Loucy (cell line): Measurements from ENCODE around the gene ABCA7.
A peak's percentile ranks its signal among the peaks of the same experiment; 100 is the strongest.

ENCODE experiments used
- H2AFZ ChIP-seq: fragments of 200-600 bp; sonication (generic); 2 replicates; pipeline ENCODE4 v1.6.0; 2016; ENCODE audit warnings: antibody characterized with exemption, mild to moderate bottlenecking, low read length, moderate library complexity
- H3F3A ChIP-seq: fragments of 200-600 bp; 2 replicates; pipeline ENCODE4 v1.6.0; 2016; ENCODE audit warnings: antibody characterized with exemption, low read depth, mild to moderate bottlenecking
- H3K27me3 ChIP-seq: fragments of 200-600 bp; sonication (generic); 2 replicates; pipeline ENCODE4 v1.6.1; 2014; ENCODE audit warnings: low read length, mild to moderate bottlenecking; ENCODE audit not compliant: insufficient read depth, poor library complexity, severe bottlenecking
- H3K36me3 ChIP-seq: fragments of 200-600 bp; sonication (generic); 2 replicates; pipeline ENCODE4 v1.6.1; 2016; ENCODE audit warnings: low read length; ENCODE audit not compliant: insufficient read depth
- H3K4me1 ChIP-seq: fragments of 200-600 bp; sonication (generic); 2 replicates; pipeline ENCODE4 v1.5.1; 2014; ENCODE audit warnings: low read length, mild to moderate bottlenecking; ENCODE audit not compliant: insufficient read depth, poor library complexity, severe bottlenecking
- H3K4me2 ChIP-seq: fragments of 200-600 bp; sonication (generic); 2 replicates; pipeline ENCODE4 v1.6.0; 2014; ENCODE audit warnings: antibody characterized with exemption, low read length, low read depth, mild to moderate bottlenecking; ENCODE audit not compliant: poor library complexity, severe bottlenecking
- H3K4me3 ChIP-seq: fragments of 200-600 bp; sonication (generic); 2 replicates; pipeline ENCODE4 v1.5.1; 2014; ENCODE audit warnings: low read length, mild to moderate bottlenecking, mixed read lengths; ENCODE audit not compliant: poor library complexity, severe bottlenecking
- H3K79me2 ChIP-seq: fragments of 200-600 bp; sonication (generic); 2 replicates; pipeline ENCODE4 v1.6.1; 2014; ENCODE audit warnings: low read length; ENCODE audit not compliant: insufficient read depth
- H3K9ac ChIP-seq: fragments of 200-600 bp; sonication (generic); 2 replicates; pipeline ENCODE4 v1.6.0; 2014; ENCODE audit warnings: mild to moderate bottlenecking, low read depth, low read length, moderate library complexity; ENCODE audit not compliant: poor library complexity, severe bottlenecking
- H3K9me2 ChIP-seq: fragments of 200-600 bp; sonication (generic); replicated peaks from 2 replicates; pipeline ENCODE4 v1.6.1; 2016; ENCODE audit warnings: low read depth, low read length, mixed read lengths
- H3K9me3 ChIP-seq: fragments of 200-600 bp; sonication (generic); 2 replicates; pipeline ENCODE4 v1.6.1; 2014; ENCODE audit warnings: mild to moderate bottlenecking, antibody characterized with exemption, low read length, low read depth; ENCODE audit not compliant: insufficient read depth
- H4K20me1 ChIP-seq: fragments of 200-600 bp; sonication (generic); 2 replicates; pipeline ENCODE4 v1.6.0; 2014; ENCODE audit warnings: antibody characterized with exemption, low read length, mild to moderate bottlenecking; ENCODE audit not compliant: insufficient read depth, poor library complexity, severe bottlenecking
- CTCF ChIP-seq: fragments of 200-600 bp; sonication (generic); conservative IDR thresholded peaks from 2 replicates; pipeline ENCODE4 v1.5.1; 2014; ENCODE audit warnings: mild to moderate bottlenecking, antibody characterized with exemption, low read length
- EZH2phosphoT487 ChIP-seq: fragments of 200-600 bp; IDR thresholded peaks from 2 replicates; pipeline ENCODE4 v1.6.1; 2018; ENCODE audit warnings: antibody characterized with exemption, mild to moderate bottlenecking, moderate library complexity, borderline replicate concordance

Gene ABCA7

GRCh38 chr19:1018932-1019615 is 20.8 kb upstream of the ABCA7 start:
- H3K36me3 ChIP-seq: peaks cover under 1% of the 10 kb centered on the region; the same call in 1 of the 2 replicates
- TF ChIP-seq CTCF (no peak), EZH2phosphoT487 (no peak)
- no peak overlapping the region for H2AFZ ChIP-seq
- peaks cover 26% of the 10 kb centered on the region for H3K4me1 ChIP-seq
- H4K20me1 ChIP-seq: peaks cover 66% of the 10 kb centered on the region
- H3K9ac ChIP-seq: peak overlapping the region; percentile 97
- H3K79me2 ChIP-seq: peaks cover 68% of the 10 kb centered on the region
- no peaks in the 10 kb centered on the region for H3K9me2 ChIP-seq
- H3K4me3 ChIP-seq: peak overlapping the region; percentile 99
- H3K27me3 ChIP-seq: peaks cover 4% of the 10 kb centered on the region
- peaks cover 10% of the 10 kb centered on the region; the same call in 1 of the 2 replicates for H3F3A ChIP-seq
- peak overlapping the region; percentile 97 for H3K4me2 ChIP-seq
- H3K9me3 ChIP-seq: no peaks in the 10 kb centered on the region

GRCh38 chr19:1019616-1019961 is 20.3 kb upstream of the ABCA7 start:
- H2AFZ ChIP-seq: no peak overlapping the region
- H3K9ac ChIP-seq: peak overlapping the region; percentile 97
- no peaks in the 10 kb centered on the region for H3K36me3 ChIP-seq
- peak overlapping the region; percentile 99 for H3K4me3 ChIP-seq
- H3K79me2 ChIP-seq: peaks cover 63% of the 10 kb centered on the region
- H4K20me1 ChIP-seq: peaks cover 61% of the 10 kb centered on the region
- H3K4me2 ChIP-seq: peak overlapping the region; percentile 97
- peaks cover 4% of the 10 kb centered on the region for H3K27me3 ChIP-seq
- H3K4me1 ChIP-seq: peaks cover 26% of the 10 kb centered on the region
- no peaks in the 10 kb centered on the region for H3K9me2 ChIP-seq
- H3F3A ChIP-seq: peaks cover 13% of the 10 kb centered on the region; the same call in 1 of the 2 replicates
- TF ChIP-seq CTCF (no peak), EZH2phosphoT487 (no peak)
- H3K9me3 ChIP-seq: no peaks in the 10 kb centered on the region

GRCh38 chr19:1019980-1020867 is 19.7 kb upstream of the ABCA7 start:
- H3K79me2 ChIP-seq: peaks cover 57% of the 10 kb centered on the region
- H3K27me3 ChIP-seq: peaks cover 4% of the 10 kb centered on the region
- no peak overlapping the region for H2AFZ ChIP-seq
- no peaks in the 10 kb centered on the region for H3K36me3 ChIP-seq
- TF ChIP-seq CTCF (no peak), EZH2phosphoT487 (no peak)
- peaks cover 13% of the 10 kb centered on the region; the same call in 1 of the 2 replicates for H3F3A ChIP-seq
- H4K20me1 ChIP-seq: peaks cover 55% of the 10 kb centered on the region
- no peaks in the 10 kb centered on the region for H3K9me3 ChIP-seq
- H3K4me1 ChIP-seq: peaks cover 26% of the 10 kb centered on the region
- peak overlapping the region; percentile 97 for H3K9ac ChIP-seq
- H3K4me2 ChIP-seq: peak overlapping the region; percentile 97
- no peaks in the 10 kb centered on the region for H3K9me2 ChIP-seq
- H3K4me3 ChIP-seq: peak overlapping the region; percentile 99
